GM18861 (cell line): Measurements from ENCODE around the gene LY86.

ENCODE experiments used
- ATAC-seq: cut with Tn5 transposase; IDR thresholded peaks from one replicate; pipeline ENCODE4 v1.9.1; 2021; ENCODE audit not compliant: unreplicated experiment

The LY86 gene

GRCh38 chr6:6619021-6619794 is 30.7 kb downstream of the LY86 start:
- no peak for ATAC-seq

GRCh38 chr6:6620766-6621425 is 32.4 kb downstream of the LY86 start:
- ATAC-seq, result no peak

GRCh38 chr6:6622501-6622900 is 34.0 kb downstream of the LY86 start:
- no peak for ATAC-seq

- ATAC-seq, result no peak
These were observed 35.0 kb downstream of the LY86 start for GRCh38 chr6:6623553-6623952.

- no peak for ATAC-seq
These were observed 35.9 kb downstream of the LY86 start for GRCh38 chr6:6624269-6624990.

- no peak for ATAC-seq
These were observed 37.7 kb downstream of the LY86 start for GRCh38 chr6:6626187-6626586.

GRCh38 chr6:6629402-6629801 is 40.9 kb downstream of the LY86 start:
- no peak for ATAC-seq

GRCh38 chr6:6631053-6631452 is 42.5 kb downstream of the LY86 start:
- ATAC-seq, result no peak

- no peak for ATAC-seq
These were observed 43.2 kb downstream of the LY86 start for GRCh38 chr6:6631534-6632276.

GRCh38 chr6:6633898-6634734 is 45.6 kb downstream of the LY86 start:
- ATAC-seq, result no peak

GRCh38 chr6:6634735-6635075 is 46.2 kb downstream of the LY86 start:
- no peak for ATAC-seq

GRCh38 chr6:6635291-6635690 is 46.8 kb downstream of the LY86 start:
- peak; percentile 59 for ATAC-seq

- no peak for ATAC-seq
These were observed 47.3 kb downstream of the LY86 start for GRCh38 chr6:6635869-6636268.

- ATAC-seq, result no peak
These were observed 51.1 kb downstream of the LY86 start for GRCh38 chr6:6639572-6639971.

GRCh38 chr6:6640926-6641325 is 52.4 kb downstream of the LY86 start:
- ATAC-seq, result no peak

- ATAC-seq, result peak; percentile 66
These were observed 54.9 kb downstream of the LY86 start for GRCh38 chr6:6643398-6643797.

GRCh38 chr6:6645261-6645917 is 56.9 kb downstream of the LY86 start:
- no peak for ATAC-seq

- no peak for ATAC-seq
These were observed 57.9 kb downstream of the LY86 start for GRCh38 chr6:6646384-6646783.

- ATAC-seq, result no peak
These were observed 58.3 kb downstream of the LY86 start for GRCh38 chr6:6646859-6647258.
